H9 (cell line): ENCODE data around the gene GNAO1. TPM values are rescaled to one million over a fixed set of nuclear protein-coding genes. Genes with fewer than 3 reads are reported as not detected.

Experiments
- DNase-seq: peaks from one replicate; pipeline ENCODE4 v3.0.0-alpha.2; 2017
- H2AFZ ChIP-seq: one replicate; pipeline ENCODE4 v1.6.1; 2013; ENCODE audit warnings: mild to moderate bottlenecking, low read length, control low read depth, moderate library complexity
- H2AK5ac ChIP-seq: 2 replicates; pipeline ENCODE4 v1.6.1; 2013; ENCODE audit warnings: low read length, control low read depth, mixed read lengths; ENCODE audit not compliant: insufficient read length
- H2BK120ac ChIP-seq: one replicate; pipeline ENCODE4 v1.6.1; 2013; ENCODE audit warnings: low read depth, mild to moderate bottlenecking, low read length, control low read depth, inconsistent platforms; ENCODE audit not compliant: poor library complexity, severe bottlenecking
- H2BK12ac ChIP-seq: 2 replicates; pipeline ENCODE4 v1.6.1; 2013; ENCODE audit warnings: low read length, control low read depth, mixed read lengths, low read depth; ENCODE audit not compliant: insufficient read length
- H2BK15ac ChIP-seq: 2 replicates; pipeline ENCODE4 v1.6.1; 2013; ENCODE audit warnings: low read depth, low read length, control low read depth
- H2BK20ac ChIP-seq: one replicate; pipeline ENCODE4 v1.6.1; 2013; ENCODE audit warnings: low read depth, mild to moderate bottlenecking, low read length, control low read depth, inconsistent platforms; ENCODE audit not compliant: poor library complexity, severe bottlenecking
- H2BK5ac ChIP-seq: 2 replicates; pipeline ENCODE4 v1.6.1; 2013; ENCODE audit warnings: low read length, control low read depth, mixed read lengths; ENCODE audit not compliant: insufficient read length
- H3K14ac ChIP-seq: 2 replicates; pipeline ENCODE4 v1.6.1; 2013; ENCODE audit warnings: low read length, control low read depth; ENCODE audit not compliant: insufficient read depth
- H3K18ac ChIP-seq: 2 replicates; pipeline ENCODE4 v1.6.1; 2013; ENCODE audit warnings: low read depth, mild to moderate bottlenecking, mixed read lengths, low read length, control low read depth; ENCODE audit not compliant: insufficient read length
- H3K23ac ChIP-seq: 2 replicates; pipeline ENCODE4 v1.6.1; 2013; ENCODE audit warnings: low read length, control low read depth, mixed read lengths, low read depth; ENCODE audit not compliant: insufficient read length
- H3K23me2 ChIP-seq: 2 replicates; pipeline ENCODE4 v1.6.1; 2013; ENCODE audit warnings: low read depth, mild to moderate bottlenecking, mixed read lengths, low read length, control low read depth; ENCODE audit not compliant: insufficient read length, poor library complexity, severe bottlenecking
- H3K27ac ChIP-seq: 2 replicates; pipeline ENCODE4 v1.5.1; 2013; ENCODE audit warnings: low read length, control low read depth, mixed read lengths, low read depth; ENCODE audit not compliant: insufficient read length
- H3K27me3 ChIP-seq: 2 replicates; pipeline ENCODE4 v1.6.1; 2013; ENCODE audit warnings: low read length, control low read depth, inconsistent platforms; ENCODE audit not compliant: insufficient read depth
- H3K4ac ChIP-seq: 2 replicates; pipeline ENCODE4 v1.6.1; 2013; ENCODE audit warnings: low read depth, mild to moderate bottlenecking, control low read depth, inconsistent platforms, low read length, moderate library complexity
- H3K4me1 ChIP-seq: 2 replicates; pipeline ENCODE4 v1.6.1; 2013; ENCODE audit warnings: low read length, control low read depth, inconsistent platforms; ENCODE audit not compliant: insufficient read depth
- H3K4me2 ChIP-seq: 2 replicates; pipeline ENCODE4 v1.6.1; 2013; ENCODE audit warnings: low read length, control low read depth, mixed read lengths; ENCODE audit not compliant: insufficient read length, insufficient read depth
- H3K56ac ChIP-seq: 2 replicates; pipeline ENCODE4 v1.6.1; 2013; ENCODE audit warnings: low read depth, mild to moderate bottlenecking, mixed read lengths, low read length, control low read depth; ENCODE audit not compliant: insufficient read length
- H3K79me1 ChIP-seq: 2 replicates; pipeline ENCODE4 v1.6.1; 2013; ENCODE audit warnings: low read depth, mild to moderate bottlenecking, moderate library complexity, low read length, control low read depth, inconsistent platforms; ENCODE audit not compliant: insufficient read depth, poor library complexity, severe bottlenecking
- H3K79me2 ChIP-seq: 2 replicates; pipeline ENCODE4 v1.6.1; 2013; ENCODE audit warnings: low read length, control low read depth, inconsistent platforms; ENCODE audit not compliant: insufficient read depth
- H3K9ac ChIP-seq: 2 replicates; pipeline ENCODE4 v1.6.1; 2013; ENCODE audit warnings: low read length, control low read depth, mixed read lengths; ENCODE audit not compliant: insufficient read length; ENCODE audit errors: extremely low read depth
- H3K9me3 ChIP-seq: one replicate; pipeline ENCODE4 v1.6.1; 2013; ENCODE audit warnings: low read depth, low read length, inconsistent platforms; ENCODE audit not compliant: control insufficient read depth
- H3T11ph ChIP-seq: one replicate; pipeline ENCODE4 v1.6.1; 2013; ENCODE audit warnings: mild to moderate bottlenecking, low read length, control low read depth, inconsistent platforms
- H4K20me1 ChIP-seq: one replicate; pipeline ENCODE4 v1.6.1; 2013; ENCODE audit not compliant: control insufficient read depth, insufficient read length, insufficient read depth
- H4K5ac ChIP-seq: 2 replicates; pipeline ENCODE4 v1.6.1; 2013; ENCODE audit warnings: low read depth, mild to moderate bottlenecking, mixed read lengths, low read length, control low read depth; ENCODE audit not compliant: insufficient read length
- H4K8ac ChIP-seq: replicated peaks from 2 replicates; pipeline ENCODE4 v1.6.1; 2013; ENCODE audit warnings: low read length, control low read depth, mixed read lengths, low read depth; ENCODE audit not compliant: insufficient read length
- H4K91ac ChIP-seq: 2 replicates; pipeline ENCODE4 v1.6.1; 2013; ENCODE audit warnings: low read depth, mild to moderate bottlenecking, moderate library complexity, mixed read lengths, low read length, control low read depth; ENCODE audit not compliant: insufficient read length
- H3K27ac Mint-ChIP-seq, 3 experiments: 2 replicates in 2 of 3; 3 replicates in 1 of 3; pipeline ENCODE4 v1.8.0; 2020 to 2021; ENCODE audit warnings: mixed read lengths in 3 of 3, mild to moderate bottlenecking in 1 of 3, moderate library complexity in 1 of 3
- H3K27me3 Mint-ChIP-seq: 2 replicates; pipeline ENCODE4 v1.8.0; 2021; ENCODE audit warnings: low read depth, mild to moderate bottlenecking, moderate library complexity, mixed read lengths
- H3K36me3 Mint-ChIP-seq, 3 experiments: 2 replicates in 2 of 3; 3 replicates in 1 of 3; pipeline ENCODE4 v1.8.0; 2020 to 2021; ENCODE audit warnings: low read depth in 3 of 3, mixed read lengths in 3 of 3; ENCODE audit not compliant: insufficient read depth in 1 of 3
- H3K4me1 Mint-ChIP-seq, 2 experiments: 2 replicates each; pipeline ENCODE4 v1.8.0; 2020; ENCODE audit warnings: mixed read lengths in 2 of 2
- H3K4me3 Mint-ChIP-seq, 2 experiments: 2 replicates in 1 of 2; 3 replicates in 1 of 2; pipeline ENCODE4 v1.8.0; 2020 to 2021; ENCODE audit warnings: mild to moderate bottlenecking in 2 of 2, mixed read lengths in 2 of 2, moderate library complexity in 1 of 2
- H3K9me3 Mint-ChIP-seq, 2 experiments: 2 replicates in 1 of 2; 3 replicates in 1 of 2; pipeline ENCODE4 v1.8.0; 2020; ENCODE audit warnings: mild to moderate bottlenecking in 2 of 2, mixed read lengths in 2 of 2, moderate library complexity in 1 of 2
- CTCF ChIP-seq: fragments of 200-600 bp; sonication (generic); conservative IDR thresholded peaks from 3 replicates; pipeline ENCODE4 v1.8.0; 2021; ENCODE audit warnings: antibody characterized with exemption, mild to moderate bottlenecking
- WGBS: extraction: QIAGEN DNeasy Blood & Tissue Kit; methylation state at CpG from one replicate; pipeline ENCODE4 v1.1.7; 2013; ENCODE audit warnings: missing lambda C conversion rate, low lambda C conversion rate, mixed read lengths; ENCODE audit not compliant: insufficient read length; ENCODE audit errors: extremely low coverage; 5-methylcytosine and 5-hydroxymethylcytosine counted together
- total RNA-seq: library from RNA; stranded (reverse); gene quantifications from 2 replicates; pipeline ENCODE4 v1.2.1, GENCODE V29; 2021

The GNAO1 gene
- total RNA-seq, 1 experiment from 2014 or later: 16.9 TPM

- no CpG with 5 or more reads among the region's 6 CpGs for WGBS
- H2BK12ac ChIP-seq: no peak overlapping the region
- H2BK15ac ChIP-seq: no peak overlapping the region
- H2AFZ ChIP-seq: no peak overlapping the region
- H3T11ph ChIP-seq: no peak overlapping the region
- H2BK20ac ChIP-seq: no peak overlapping the region
- Mint-ChIP-seq H3K27ac (no peak overlapping the region), H3K9me3 (no peaks in the 10 kb centered on the region), H3K36me3 (no peaks in the 10 kb centered on the region), H3K4me1 (peaks cover 7 to 10% of the 10 kb centered on the region in 2 experiments), H3K4me3 (no peak overlapping the region), H3K27me3 (no peaks in the 10 kb centered on the region; the same call in none of the 2 replicates)
- no peaks in the 10 kb centered on the region for H3K79me1 ChIP-seq
- H3K4me2 ChIP-seq: no peak overlapping the region
- H3K79me2 ChIP-seq: no peaks in the 10 kb centered on the region
- H3K18ac ChIP-seq: no peak overlapping the region
- no peak for TF ChIP-seq CTCF
- no peaks in the 10 kb centered on the region for H3K23me2 ChIP-seq
- H3K27ac ChIP-seq: no peak overlapping the region
- no peak overlapping the region for H3K23ac ChIP-seq
- H3K14ac ChIP-seq: no peak overlapping the region
- no peak overlapping the region for H2BK5ac ChIP-seq
- DNase-seq: no peak
- H3K9me3 ChIP-seq: no peaks in the 10 kb centered on the region
- H4K8ac ChIP-seq: no peak overlapping the region
- H3K27me3 ChIP-seq: no peaks in the 10 kb centered on the region
- no peak overlapping the region for H2AK5ac ChIP-seq
- H4K5ac ChIP-seq: no peak overlapping the region
- no peak overlapping the region for H3K9ac ChIP-seq
- no peak overlapping the region for H3K56ac ChIP-seq
- no peak overlapping the region for H3K4ac ChIP-seq
- no peak overlapping the region for H4K91ac ChIP-seq
- H4K20me1 ChIP-seq: no peaks in the 10 kb centered on the region
- no peaks in the 10 kb centered on the region for H3K4me1 ChIP-seq
- H2BK120ac ChIP-seq: no peak overlapping the region
Measured at GRCh38 chr16:56351481-56351880, 160.2 kb downstream of the GNAO1 start.
